Muscle layer of duodenum (tissue), 2 donors: Measurements from ENCODE around the gene CYP27C1.

Experiments
- H3K27ac ChIP-seq: one replicate; pipeline ENCODE4 v1.7.0; 2013; ENCODE audit warnings: mild to moderate bottlenecking, low read length
- H3K27me3 ChIP-seq: one replicate; pipeline ENCODE4 v1.7.0; 2013; ENCODE audit warnings: low read depth, mild to moderate bottlenecking, control low read depth, low read length
- H3K36me3 ChIP-seq, 2 donors: one replicate each; pipeline ENCODE4 v1.7.0; 2013; ENCODE audit warnings: low read length in 2 of 2, control low read depth in 1 of 2, mild to moderate bottlenecking in 1 of 2; ENCODE audit not compliant: insufficient read depth in 2 of 2, control insufficient read depth in 1 of 2
- H3K4me1 ChIP-seq, 2 donors: one replicate each; pipeline ENCODE4 v1.7.0; 2013; ENCODE audit warnings: low read length in 2 of 2, mild to moderate bottlenecking in 2 of 2, control low read depth in 1 of 2, moderate library complexity in 1 of 2; ENCODE audit not compliant: insufficient read depth in 2 of 2, control insufficient read depth in 1 of 2
- H3K4me3 ChIP-seq, 2 donors: one replicate each; pipeline ENCODE4 v1.7.0; 2013; ENCODE audit warnings: low read length in 2 of 2, low read depth in 1 of 2, mild to moderate bottlenecking in 1 of 2
- H3K9me3 ChIP-seq, 2 donors: one replicate each; pipeline ENCODE4 v1.7.0; 2013; ENCODE audit warnings: low read length in 2 of 2, control low read depth in 1 of 2, mild to moderate bottlenecking in 1 of 2; ENCODE audit not compliant: control insufficient read depth in 1 of 2
- donor health status: healthy.

Gene CYP27C1

GRCh38 chr2:127157651-127158485 lies 62.2 kb downstream of the CYP27C1 start:
- H3K27ac ChIP-seq = no peak overlapping the region
- H3K4me1 ChIP-seq = no peaks in the 10 kb centered on the region
- no peaks in the 10 kb centered on the region for H3K27me3 ChIP-seq
- H3K36me3 ChIP-seq = no peaks in the 10 kb centered on the region
- no peaks in the 10 kb centered on the region for H3K9me3 ChIP-seq
- H3K4me3 ChIP-seq = no peak overlapping the region

GRCh38 chr2:127157114-127157513 lies 63.0 kb downstream of the CYP27C1 start:
- Histone ChIP-seq H3K36me3 (no peaks in the 10 kb centered on the region), H3K27ac (no peak overlapping the region), H3K27me3 (no peaks in the 10 kb centered on the region)

GRCh38 chr2:127155947-127156346 lies 64.2 kb downstream of the CYP27C1 start:
- Histone ChIP-seq H3K27me3 (no peaks in the 10 kb centered on the region), H3K9me3 (peaks cover 0 to 2% of the 10 kb centered on the region in 2 donors), H3K27ac (no peak overlapping the region)

More at GRCh38 chr2:127157114-127157513, 63.0 kb downstream of the CYP27C1 start:
- H3K4me3 ChIP-seq = no peak overlapping the region
- H3K9me3 ChIP-seq = no peaks in the 10 kb centered on the region
- no peaks in the 10 kb centered on the region for H3K4me1 ChIP-seq

GRCh38 chr2:127155028-127155581 lies 65.0 kb downstream of the CYP27C1 start:
- Histone ChIP-seq H3K27me3 (no peaks in the 10 kb centered on the region), H3K4me1 (no peaks in the 10 kb centered on the region), H3K4me3 (no peak overlapping the region), H3K9me3 (peaks cover 0 to 2% of the 10 kb centered on the region in 2 donors), H3K27ac (no peak overlapping the region), H3K36me3 (no peaks in the 10 kb centered on the region)

More at GRCh38 chr2:127155947-127156346, 64.2 kb downstream of the CYP27C1 start:
- H3K4me3 ChIP-seq = no peak overlapping the region
- H3K36me3 ChIP-seq = no peaks in the 10 kb centered on the region
- no peaks in the 10 kb centered on the region for H3K4me1 ChIP-seq

- H3K27me3 ChIP-seq = no peaks in the 10 kb centered on the region
- H3K9me3 ChIP-seq = peaks cover 0 to 2% of the 10 kb centered on the region in 2 donors
- no peak overlapping the region for H3K27ac ChIP-seq
- H3K4me1 ChIP-seq = no peaks in the 10 kb centered on the region
- no peak overlapping the region for H3K4me3 ChIP-seq
- no peaks in the 10 kb centered on the region for H3K36me3 ChIP-seq
Measured at GRCh38 chr2:127154396-127154795, 65.7 kb downstream of the CYP27C1 start.

GRCh38 chr2:127153691-127154158 lies 66.4 kb downstream of the CYP27C1 start:
- H3K36me3 ChIP-seq = no peaks in the 10 kb centered on the region
- H3K27me3 ChIP-seq = no peaks in the 10 kb centered on the region
- no peaks in the 10 kb centered on the region for H3K4me1 ChIP-seq
- no peak overlapping the region for H3K4me3 ChIP-seq
- H3K9me3 ChIP-seq = peaks cover 0 to 2% of the 10 kb centered on the region in 2 donors
- H3K27ac ChIP-seq = no peak overlapping the region

- Histone ChIP-seq H3K4me1 (no peaks in the 10 kb centered on the region), H3K27me3 (no peaks in the 10 kb centered on the region), H3K9me3 (peaks cover 0 to 2% of the 10 kb centered on the region in 2 donors), H3K27ac (no peak overlapping the region), H3K4me3 (no peak overlapping the region), H3K36me3 (no peaks in the 10 kb centered on the region)
Measured at GRCh38 chr2:127150996-127151395, 69.1 kb downstream of the CYP27C1 start.

- H3K36me3 ChIP-seq = no peaks in the 10 kb centered on the region
- H3K27ac ChIP-seq = no peak overlapping the region
- no peak overlapping the region for H3K4me3 ChIP-seq
Measured at GRCh38 chr2:127149384-127149783, 70.7 kb downstream of the CYP27C1 start.

GRCh38 chr2:127146820-127147502 lies 73.1 kb downstream of the CYP27C1 start:
- H3K27me3 ChIP-seq = no peaks in the 10 kb centered on the region
- peaks cover 0 to 10% of the 10 kb centered on the region in 2 donors for H3K4me1 ChIP-seq
- no peak overlapping the region for H3K4me3 ChIP-seq
- H3K36me3 ChIP-seq = no peaks in the 10 kb centered on the region
- H3K27ac ChIP-seq = no peak overlapping the region
- H3K9me3 ChIP-seq = peaks cover 0 to 2% of the 10 kb centered on the region in 2 donors

More at GRCh38 chr2:127149384-127149783, 70.7 kb downstream of the CYP27C1 start:
- Histone ChIP-seq H3K27me3 (no peaks in the 10 kb centered on the region), H3K4me1 (peaks cover 0 to 8% of the 10 kb centered on the region in 2 donors), H3K9me3 (peaks cover 0 to 2% of the 10 kb centered on the region in 2 donors)

GRCh38 chr2:127146071-127146725 lies 73.9 kb downstream of the CYP27C1 start:
- H3K27ac ChIP-seq = no peak overlapping the region
- H3K4me3 ChIP-seq = no peak overlapping the region
- peaks cover 0 to 10% of the 10 kb centered on the region in 2 donors for H3K4me1 ChIP-seq
- H3K9me3 ChIP-seq = peaks cover 0 to 2% of the 10 kb centered on the region in 2 donors
- H3K27me3 ChIP-seq = no peaks in the 10 kb centered on the region
- H3K36me3 ChIP-seq = no peaks in the 10 kb centered on the region
